GM15510 (cell line): ENCODE results near the gene NDFIP1.

Experiments used
- POLR2A ChIP-seq: IDR thresholded peaks from 3 replicates; pipeline ENCODE4 v1.6.1; 2011; ENCODE audit warnings: borderline replicate concordance; ENCODE audit not compliant: insufficient read length; ENCODE audit errors: extremely low read depth

The NDFIP1 gene

DNA sequence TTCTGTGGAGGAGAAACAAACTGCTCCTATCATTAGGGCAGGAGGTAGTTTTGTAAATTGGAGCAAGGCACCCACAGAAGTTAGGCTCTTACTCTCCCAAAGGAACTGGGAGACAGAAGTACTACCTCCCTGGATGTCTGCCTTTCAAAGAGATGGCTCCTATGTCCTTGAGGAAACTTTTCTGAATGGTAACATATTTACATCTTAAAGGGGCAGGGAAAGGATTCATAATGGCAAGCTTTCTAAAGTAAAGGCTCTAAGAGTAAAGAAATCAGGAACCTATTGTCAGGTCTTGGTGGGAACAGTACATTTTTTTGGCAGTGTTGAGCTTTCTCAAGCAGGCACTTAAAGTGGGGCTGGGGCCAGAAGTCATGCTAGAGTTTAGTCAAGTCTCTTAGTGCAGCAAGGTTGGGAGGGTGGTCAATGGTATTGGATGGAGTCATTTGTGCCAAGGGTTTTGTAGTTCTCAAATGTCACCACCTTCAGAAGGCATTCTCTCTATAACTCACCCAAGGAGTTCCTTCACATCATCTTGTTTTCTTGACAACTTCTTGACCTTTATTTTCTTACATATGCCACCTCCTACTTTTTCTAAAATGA lies 26.3 kb upstream of the NDFIP1 start:
- no peak for TF ChIP-seq POLR2A

DNA sequence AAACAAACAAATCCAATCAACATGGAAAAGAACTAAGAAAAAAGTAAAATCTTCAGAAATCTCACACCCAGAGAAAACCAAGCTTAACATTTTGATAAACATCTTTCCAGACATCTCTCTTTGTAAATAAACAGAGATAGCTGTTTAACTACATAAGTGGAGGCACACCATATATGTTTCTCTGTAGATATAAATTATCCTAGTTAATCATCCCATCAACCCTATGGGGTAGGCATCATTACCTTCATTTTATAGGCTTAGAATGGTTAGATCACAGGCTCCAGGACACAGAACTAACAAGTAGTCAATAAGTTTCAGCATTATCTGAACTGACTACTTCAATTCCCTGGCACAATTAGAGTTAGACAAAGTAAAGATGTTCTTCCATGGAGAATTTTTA lies 22.4 kb upstream of the NDFIP1 start:
- TF ChIP-seq POLR2A: no peak

DNA sequence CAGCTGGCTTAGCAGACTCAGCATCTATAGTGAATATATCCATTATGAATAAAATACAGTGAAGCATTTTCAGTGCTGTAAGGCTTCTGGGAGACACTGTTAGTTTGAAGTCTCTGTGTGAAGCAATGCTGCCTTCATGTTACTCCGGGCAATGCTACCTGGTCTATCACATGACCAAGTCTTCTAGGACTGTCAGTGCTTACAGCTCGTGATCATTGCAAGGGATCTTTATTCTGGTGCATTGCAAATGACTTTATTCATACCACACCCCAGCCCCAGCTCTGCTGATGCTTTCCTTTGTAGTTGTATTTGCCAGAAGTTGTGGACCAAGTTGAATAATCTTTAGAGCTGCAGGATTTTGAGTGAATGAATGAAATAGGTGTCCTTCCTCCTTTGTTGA lies 21.9 kb upstream of the NDFIP1 start:
- TF ChIP-seq POLR2A: no peak

DNA sequence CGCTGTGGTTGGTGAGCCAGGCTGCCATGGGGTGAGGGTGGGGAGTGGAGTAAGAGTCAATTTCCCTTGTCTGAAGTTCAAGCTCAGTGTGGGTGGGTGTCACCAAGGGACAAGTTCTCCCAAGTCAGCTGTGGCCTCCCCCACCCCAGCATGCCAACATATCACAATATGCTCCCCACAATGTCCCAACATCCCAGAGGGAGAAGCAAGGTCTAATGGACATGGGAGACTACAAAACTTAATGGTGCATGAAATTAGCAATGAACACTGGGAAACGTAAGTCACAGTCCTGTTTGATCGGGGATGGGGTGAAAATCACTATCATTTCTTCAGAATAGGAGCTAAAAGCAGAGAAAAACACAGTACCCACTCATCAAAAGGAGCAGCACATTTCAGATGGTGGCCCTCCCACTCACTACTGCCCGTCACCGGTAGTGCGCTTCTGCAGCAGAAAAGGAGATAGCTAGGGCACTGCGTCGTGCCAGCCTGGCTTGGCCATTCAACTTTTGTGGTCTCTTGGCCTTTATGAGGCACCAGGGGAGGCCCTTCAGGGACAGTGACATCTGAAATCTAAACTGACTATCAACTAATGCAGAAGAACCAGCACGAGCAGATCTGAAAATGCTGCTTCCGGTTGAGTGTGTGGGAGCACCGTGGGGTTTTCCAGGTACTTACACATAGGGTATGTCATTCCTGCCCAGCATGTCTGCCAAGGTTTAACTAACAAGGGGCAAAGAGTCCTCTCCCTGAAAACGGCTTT lies 20.5 kb upstream of the NDFIP1 start:
- TF ChIP-seq POLR2A: no peak

DNA sequence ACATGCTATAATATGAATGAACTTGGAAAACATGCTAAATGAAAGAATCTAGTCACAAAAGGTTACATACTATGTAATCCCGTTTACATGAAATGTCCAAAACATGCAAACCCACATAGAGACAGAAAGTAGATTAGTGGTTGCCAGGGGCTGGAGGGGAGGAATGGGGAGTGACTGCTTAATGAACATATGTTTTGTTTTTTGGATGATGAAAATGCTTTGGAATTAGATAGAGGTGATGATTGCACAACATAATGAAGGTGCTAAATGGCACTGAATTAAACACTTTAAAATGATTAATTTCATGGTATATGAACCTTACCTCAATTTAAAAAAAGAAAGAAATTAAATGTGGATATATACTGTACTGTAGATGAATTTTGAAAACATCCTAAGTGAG lies 17.6 kb upstream of the NDFIP1 start:
- TF ChIP-seq POLR2A: no peak

DNA sequence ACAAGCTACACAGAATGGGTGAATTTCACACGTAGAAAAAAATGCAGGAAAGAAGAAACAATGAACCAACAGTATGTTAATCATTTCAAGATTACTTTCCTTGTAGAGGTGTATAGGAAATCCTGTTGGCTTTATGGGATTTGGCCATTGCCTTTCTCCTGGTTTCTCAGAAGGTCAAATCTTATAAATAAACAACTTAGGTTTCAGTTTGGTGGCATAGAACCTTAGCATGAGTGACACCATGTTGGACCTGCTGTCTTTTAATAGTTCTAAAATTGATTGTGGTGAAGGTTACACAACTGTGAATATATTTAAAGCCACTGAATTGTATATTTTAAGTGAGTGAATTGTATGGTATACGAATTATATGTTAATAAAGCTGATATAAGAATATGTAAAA lies 16.7 kb upstream of the NDFIP1 start:
- no peak for TF ChIP-seq POLR2A

- TF ChIP-seq POLR2A: no peak
Measured at GRCh38 chr5:142095035-142095434, 13.5 kb upstream of the NDFIP1 start.

GRCh38 chr5:142095651-142096330 lies 12.8 kb upstream of the NDFIP1 start:
- no peak for TF ChIP-seq POLR2A

GRCh38 chr5:142096382-142096781 lies 12.2 kb upstream of the NDFIP1 start:
- no peak for TF ChIP-seq POLR2A

GRCh38 chr5:142097681-142098080 lies 10.9 kb upstream of the NDFIP1 start:
- TF ChIP-seq POLR2A: no peak

DNA sequence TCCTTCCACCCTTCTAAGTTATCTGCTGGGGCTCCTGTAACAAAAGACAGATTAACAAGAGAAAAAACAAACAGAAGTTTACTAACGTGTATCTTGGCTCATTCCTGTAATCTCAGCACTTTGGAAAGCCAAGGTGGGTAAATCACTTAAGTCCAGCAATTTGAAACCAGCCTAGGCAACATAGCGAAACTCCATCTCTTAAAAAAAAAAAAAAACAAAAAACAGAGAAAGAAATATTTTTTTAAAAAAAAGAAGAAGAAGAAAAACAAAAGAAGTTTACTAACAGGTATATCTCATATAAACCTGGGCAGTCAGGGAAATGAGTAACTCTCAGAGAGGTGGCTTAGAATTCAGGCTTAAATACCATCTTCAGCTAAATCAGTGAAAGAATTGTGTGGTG lies 10.3 kb upstream of the NDFIP1 start:
- TF ChIP-seq POLR2A: no peak

- TF ChIP-seq POLR2A: no peak
Measured at GRCh38 chr5:142098931-142099330, 9.6 kb upstream of the NDFIP1 start.

- no peak for TF ChIP-seq POLR2A
Measured at GRCh38 chr5:142100307-142100706, 8.3 kb upstream of the NDFIP1 start.

- no peak for TF ChIP-seq POLR2A
Measured at GRCh38 chr5:142102980-142103740, 5.4 kb upstream of the NDFIP1 start.

DNA sequence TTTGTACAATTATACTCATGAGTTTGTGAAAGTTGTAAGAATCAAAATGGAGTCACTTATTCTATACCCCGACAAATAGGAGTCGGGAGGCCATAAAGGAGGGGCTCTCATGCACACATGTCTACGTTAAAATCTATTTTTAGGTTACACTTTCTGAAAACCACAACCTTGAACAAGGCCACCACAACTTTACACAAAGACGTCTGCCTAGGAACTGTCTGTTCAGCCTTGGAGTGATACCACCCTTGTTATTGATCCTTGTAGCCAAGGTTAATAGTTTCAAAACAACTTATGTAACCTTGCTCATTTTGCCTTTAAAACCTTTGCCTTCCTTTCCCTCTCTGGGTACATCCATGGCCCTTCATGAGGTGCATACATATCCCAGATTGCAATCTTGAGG lies 4.1 kb upstream of the NDFIP1 start:
- TF ChIP-seq POLR2A: no peak
